HG03139 (cell line): ENCODE measurements around the gene ITGB3BP.
"Not testable (repeated sequence)": the region's sequence is repeated elsewhere in the genome, so short reads cannot be mapped to it uniquely, and the experiment has no call there.

Source experiments
- ATAC-seq: cut with Tn5 transposase; IDR thresholded peaks from one replicate; pipeline ENCODE4 v1.9.1; 2021; ENCODE audit not compliant: unreplicated experiment

The ITGB3BP gene

GRCh38 chr1:63509718-63510117 is 13.3 kb downstream of the ITGB3BP start:
- ATAC-seq, result no peak

- ATAC-seq, result no peak
Observed at GRCh38 chr1:63506782-63507181, 16.2 kb downstream of the ITGB3BP start.

GRCh38 chr1:63501256-63501655 is 21.8 kb downstream of the ITGB3BP start:
- no peak for ATAC-seq

DNA sequence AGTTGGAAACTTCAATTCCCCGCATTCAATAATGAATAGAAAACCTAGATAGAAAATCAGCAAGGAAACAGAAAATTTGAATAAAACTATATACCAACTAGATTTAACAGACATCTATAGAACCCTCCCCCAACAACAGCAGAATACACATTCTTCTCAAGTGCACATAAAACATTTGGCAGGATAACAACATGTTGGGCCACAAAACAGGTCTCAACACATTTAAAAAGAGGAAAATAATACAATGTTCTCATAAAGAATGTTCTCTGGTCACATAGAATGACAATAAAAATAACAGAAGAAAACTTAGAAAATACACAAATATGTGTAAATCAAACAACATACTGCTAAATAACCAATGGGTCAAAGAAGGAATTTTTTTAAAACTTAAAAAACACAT is 24.9 kb downstream of the ITGB3BP start:
- no peak for ATAC-seq

DNA sequence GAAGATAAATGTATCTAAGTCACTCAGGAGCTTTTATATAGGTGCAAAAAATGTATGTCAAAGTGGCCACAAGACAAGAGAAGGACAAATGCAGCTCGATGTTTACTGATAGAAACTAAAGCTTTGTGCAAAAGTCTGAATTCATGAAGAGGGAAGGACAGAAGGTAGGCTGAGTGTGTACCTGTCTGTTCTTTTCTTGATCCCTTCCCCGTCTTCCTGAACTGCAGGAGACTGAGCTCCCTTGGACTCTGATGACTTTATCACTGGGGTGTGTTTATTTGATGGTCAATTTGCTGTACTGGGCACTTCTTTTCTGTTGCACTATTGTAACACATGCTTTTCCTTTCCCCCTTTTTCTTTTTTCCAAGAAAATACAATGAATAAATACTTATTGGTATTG is 25.4 kb downstream of the ITGB3BP start:
- no peak for ATAC-seq

DNA sequence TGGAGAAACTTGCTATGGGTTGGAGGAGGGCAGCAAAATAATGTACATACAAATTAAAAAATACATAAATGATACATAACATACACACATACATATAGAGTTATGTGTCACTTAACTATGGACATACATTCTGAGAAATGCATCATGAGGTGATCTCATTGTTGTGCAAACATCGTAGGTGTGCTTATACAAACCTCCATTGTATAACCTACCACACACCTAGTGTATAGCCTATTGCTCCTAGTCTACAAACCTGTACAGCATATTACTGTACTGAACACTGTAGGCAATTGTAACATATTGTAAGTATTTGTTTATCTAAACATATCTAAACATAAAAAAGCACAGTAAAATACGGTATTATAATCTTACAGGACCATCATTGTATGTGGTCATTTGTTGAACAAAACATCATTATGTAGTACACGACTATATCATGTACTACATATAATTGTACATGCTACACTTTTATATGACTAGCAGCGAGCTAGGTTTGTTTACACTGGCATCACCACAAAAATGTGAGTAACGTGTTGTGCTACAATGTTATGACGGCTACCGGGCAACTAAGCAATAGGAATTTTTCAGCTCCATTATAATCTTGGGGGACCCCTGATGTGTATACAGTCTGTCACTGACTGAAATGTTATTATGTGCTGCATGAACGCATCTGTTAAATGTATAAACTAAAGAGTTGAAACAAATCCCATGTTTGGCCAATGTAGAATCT is 35.5 kb downstream of the ITGB3BP start:
- no peak for ATAC-seq

- ATAC-seq, result no peak
Observed at GRCh38 chr1:63486629-63487028, 36.4 kb downstream of the ITGB3BP start.

- ATAC-seq, result no peak
Observed at GRCh38 chr1:63480057-63480456, 43.0 kb downstream of the ITGB3BP start.

DNA sequence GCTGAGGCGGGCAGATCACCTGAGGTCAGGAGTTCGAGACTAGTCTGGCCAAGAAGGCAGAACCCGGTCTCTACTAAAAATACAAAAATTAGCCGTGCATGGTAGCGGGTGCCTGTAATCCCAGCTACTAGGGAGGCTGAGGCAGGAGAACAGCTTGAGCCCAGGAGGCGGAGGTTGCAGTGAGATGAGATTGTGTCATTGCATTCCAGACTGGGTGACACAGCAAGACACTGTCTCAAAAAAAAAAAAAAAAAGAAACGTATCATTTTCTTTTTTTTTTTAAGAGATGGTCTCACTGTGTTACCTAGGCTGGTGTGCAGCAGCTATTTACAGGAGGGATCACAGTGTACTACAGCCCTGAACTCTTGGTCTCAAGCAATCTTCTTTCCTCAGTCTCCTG is 47.3 kb downstream of the ITGB3BP start:
- no peak for ATAC-seq

- ATAC-seq, result not testable (repeated sequence)
Observed at GRCh38 chr1:63468683-63469082, 54.3 kb downstream of the ITGB3BP start.

DNA sequence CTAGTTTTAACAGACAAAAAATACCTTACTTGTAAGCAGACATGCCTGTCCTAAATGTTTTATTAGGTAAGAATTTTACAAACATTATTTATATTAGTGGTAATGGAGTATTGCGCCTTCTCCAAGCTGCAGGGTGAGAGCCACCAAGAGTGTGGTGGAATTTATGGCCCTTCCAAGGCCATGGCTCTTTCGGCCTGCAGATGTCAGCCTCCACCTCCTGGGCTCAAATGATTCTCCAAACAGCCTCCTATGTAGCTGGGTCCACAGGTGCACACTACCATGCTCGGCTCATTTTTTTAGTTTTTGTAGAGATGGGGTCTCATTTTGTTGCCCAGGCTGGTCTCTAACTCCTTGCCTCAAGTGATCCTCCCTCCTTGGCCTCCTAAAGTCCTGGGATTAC is 56.3 kb downstream of the ITGB3BP start:
- ATAC-seq, result no peak

DNA sequence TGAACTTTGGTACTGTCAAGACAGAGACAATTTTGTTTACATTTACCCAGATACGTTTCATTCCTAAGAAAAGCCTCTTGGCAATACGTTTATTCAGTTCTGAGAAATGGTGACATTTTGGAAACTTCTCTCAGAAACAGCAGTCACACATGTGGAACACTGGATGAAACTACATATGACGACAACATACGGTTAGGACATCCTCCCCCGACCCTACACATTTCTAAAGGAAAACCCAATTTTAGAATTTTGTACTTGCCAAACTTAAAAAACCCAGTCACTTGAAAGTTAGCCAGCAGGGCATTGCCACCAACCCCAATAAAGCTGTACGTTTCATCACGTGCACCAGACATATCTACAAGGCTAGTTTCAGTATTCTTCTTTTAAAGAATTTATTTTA is 56.8 kb downstream of the ITGB3BP start:
- ATAC-seq, result no peak

DNA sequence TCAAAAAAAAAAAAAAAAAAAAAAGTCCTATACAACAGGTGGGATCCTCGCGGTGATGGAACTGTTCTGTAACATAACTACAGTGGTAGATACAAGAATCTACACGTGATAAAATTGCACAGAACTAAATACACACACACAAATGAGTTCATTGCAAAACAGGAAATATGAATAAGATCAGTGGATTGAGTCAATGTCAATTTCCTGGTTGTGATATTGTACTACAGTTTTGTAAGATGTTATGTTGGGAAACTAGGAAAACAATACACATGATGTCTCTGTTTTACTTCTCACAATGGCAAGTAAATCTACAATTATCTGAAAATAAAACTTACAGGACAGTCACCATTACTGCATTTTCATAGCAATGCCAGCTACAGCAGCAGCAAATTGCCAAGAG is 59.8 kb downstream of the ITGB3BP start:
- no peak for ATAC-seq

- no peak for ATAC-seq
Observed at GRCh38 chr1:63461661-63462230, 61.3 kb downstream of the ITGB3BP start.

DNA sequence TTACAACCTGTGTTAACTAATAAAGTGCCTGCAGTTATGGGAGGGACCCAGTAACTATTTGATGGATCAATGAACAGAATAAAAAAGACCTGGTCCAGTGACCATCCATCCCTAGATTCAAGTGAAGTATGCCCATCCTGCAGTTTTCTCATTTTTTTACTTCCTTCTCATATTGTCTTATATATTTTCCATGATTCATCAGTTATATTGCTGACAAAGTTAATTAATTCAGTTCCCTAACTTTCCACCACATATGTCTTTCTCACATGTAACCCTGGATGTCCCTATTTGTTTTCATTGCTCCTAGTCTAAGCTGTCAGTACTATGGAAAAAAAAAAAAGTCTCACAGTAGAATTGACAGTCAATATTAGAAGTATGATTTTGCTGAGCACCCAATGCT is 64.3 kb downstream of the ITGB3BP start:
- ATAC-seq, result no peak

- no peak for ATAC-seq
Observed at GRCh38 chr1:63454269-63454668, 68.8 kb downstream of the ITGB3BP start.

- ATAC-seq, result no peak
Observed at GRCh38 chr1:63453232-63453631, 69.8 kb downstream of the ITGB3BP start.

- no peak for ATAC-seq
Observed at GRCh38 chr1:63450416-63450815, 72.6 kb downstream of the ITGB3BP start.

- ATAC-seq, result no peak
Observed at GRCh38 chr1:63448731-63449246, 74.2 kb downstream of the ITGB3BP start.

DNA sequence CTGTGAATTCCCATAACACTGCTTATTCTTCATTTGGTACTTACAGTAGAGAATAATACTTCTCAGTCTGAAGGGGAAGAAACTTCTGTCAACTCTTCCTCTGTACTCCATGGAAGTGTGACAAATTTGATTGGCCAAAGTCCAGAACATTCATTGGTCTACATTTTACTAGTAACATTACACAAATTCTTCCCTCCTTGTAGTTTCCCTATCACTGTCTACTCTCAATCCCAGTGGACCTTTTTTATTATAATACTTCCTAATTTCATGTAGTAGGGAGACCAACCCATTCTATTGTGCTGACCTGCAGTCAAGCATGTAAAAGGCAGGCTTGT is 80.9 kb downstream of the ITGB3BP start:
- ATAC-seq, result no peak

DNA sequence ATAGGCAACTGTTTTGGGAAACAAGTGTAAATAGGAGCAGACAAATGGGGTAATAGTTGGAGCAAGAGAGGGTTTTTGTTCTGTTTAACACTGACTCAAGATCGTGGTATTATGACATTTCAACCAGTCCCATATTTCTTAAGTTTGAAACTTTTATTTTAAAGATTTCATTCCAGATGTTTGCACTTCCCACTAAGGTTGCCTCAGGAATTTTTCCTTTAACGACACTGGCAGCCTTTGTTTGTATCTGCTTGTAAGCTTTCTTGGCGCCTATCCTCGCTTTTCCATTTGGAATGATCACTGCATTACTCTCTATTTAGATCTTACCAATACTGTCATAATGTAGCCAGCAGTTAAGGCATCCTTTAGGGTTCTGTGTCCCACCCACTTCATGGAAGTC is 87.9 kb downstream of the ITGB3BP start:
- ATAC-seq, result no peak

DNA sequence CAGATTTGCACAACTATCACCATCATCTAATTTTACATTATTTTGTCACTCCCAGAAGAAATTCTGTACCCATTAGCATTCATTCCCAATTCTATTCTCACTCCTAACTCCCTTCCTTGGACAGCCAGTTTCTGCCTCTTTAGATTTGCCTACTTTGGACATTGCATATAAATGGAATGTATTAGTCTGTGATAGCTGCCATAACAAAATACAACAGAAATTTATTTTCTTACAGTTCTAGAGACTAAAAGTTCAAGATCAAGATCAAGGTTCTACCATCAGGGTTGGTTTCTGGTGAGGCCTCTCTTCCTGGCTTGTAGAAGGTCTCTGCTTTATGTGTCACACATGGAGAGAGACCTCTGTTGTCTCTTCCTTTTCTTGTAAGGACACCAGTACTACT is 93.7 kb downstream of the ITGB3BP start:
- no peak for ATAC-seq

GRCh38 chr1:63428815-63429214 is 94.2 kb downstream of the ITGB3BP start:
- ATAC-seq, result no peak
